GM12878 (cell line): ENCODE data around the gene GALNT9. TPM values are rescaled to one million over a fixed set of nuclear protein-coding genes. Genes with fewer than 3 reads are reported as not detected.
"Not testable (repeated sequence)": the region's sequence is repeated elsewhere in the genome, so short reads cannot be mapped to it uniquely, and the experiment has no call there.

ENCODE experiments used
- ATAC-seq: fragments of 200-7000 bp; cut with Tn5 transposase; 3 replicates; pipeline ENCODE4 v1.9.1; 2020; ENCODE audit warnings: mild to moderate bottlenecking, moderate library complexity
- BruUV-seq: library from RNA; stranded (reverse); fragments of 400-500 nt; replicated peaks from 2 replicates; lab custom pipeline; 2021; lab: Mats Ljungman, UMichigan
- CTCF ChIA-PET: fragments of 300-600 bp; sonication (Branson Sonifier 250); formaldehyde crosslinking; extraction: SDS; loops from one replicate; lab custom pipeline; 2021; ENCODE audit warnings: inconsistent platforms; lab: Yijun Ruan, JAX
- POLR2A ChIA-PET: fragments of 350-600 bp; formaldehyde crosslinking; extraction: SDS; loops from one replicate; lab custom pipeline; 2021; ENCODE audit warnings: inconsistent platforms; lab: Charles Lee
- RAD21 ChIA-PET: fragments of 300-600 bp; sonication (Branson Sonifier 250); formaldehyde crosslinking; loops from one replicate; lab custom pipeline; 2023; ENCODE audit warnings: antibody characterized with exemption; ENCODE audit not compliant: unreplicated experiment; lab: Charles Lee
- SMC1A ChIA-PET: fragments of 300-600 bp; sonication (Branson Sonifier 250); formaldehyde crosslinking; loops from one replicate; lab custom pipeline; 2023; ENCODE audit not compliant: unreplicated experiment, uncharacterized antibody; lab: Charles Lee
- DNase-seq: peaks from one replicate; pipeline ENCODE4 v3.0.0-alpha.2; 2011; ENCODE audit warnings: low read depth, low spot score
- FAIRE-seq: peaks from 3 replicates; lab custom pipeline; 2011; peaks lifted over from hg19 to GRCh38; lab: Jason Lieb, UNC
- H2AFZ ChIP-seq: 2 replicates; pipeline ENCODE4 v1.6.0; 2011; ENCODE audit warnings: low read depth, low read length, control low read depth; ENCODE audit not compliant: control insufficient read depth
- H3K27ac ChIP-seq: 2 replicates; pipeline ENCODE4 v1.5.1; 2011; ENCODE audit warnings: control low read depth; ENCODE audit not compliant: control insufficient read depth, insufficient read depth
- H3K27me3 ChIP-seq, 2 experiments: replicated peaks in 1 of 2; 2 replicates each; pipeline versions ENCODE4 v1.6.0 to v1.6.1; 2011; ENCODE audit warnings: low read length in 1 of 2; ENCODE audit not compliant: control insufficient read depth in 2 of 2, insufficient read depth in 2 of 2
- H3K36me3 ChIP-seq, 2 experiments: 2 replicates each; pipeline ENCODE4 v1.5.1; 2011; ENCODE audit warnings: low read length in 1 of 2; ENCODE audit not compliant: control insufficient read depth in 2 of 2, insufficient read depth in 2 of 2
- H3K4me1 ChIP-seq: 2 replicates; pipeline ENCODE4 v1.6.1; 2011; ENCODE audit warnings: mild to moderate bottlenecking, low read length, moderate library complexity, mixed read lengths; ENCODE audit not compliant: control insufficient read depth, insufficient read depth
- H3K4me2 ChIP-seq: 2 replicates; pipeline ENCODE4 v1.6.0; 2011; ENCODE audit warnings: control low read depth; ENCODE audit not compliant: control insufficient read depth, insufficient read depth
- H3K4me3 ChIP-seq: fragments of 200-600 bp; sonication (generic); 2 replicates; pipeline ENCODE4 v1.5.1; 2016
- H3K79me2 ChIP-seq: 2 replicates; pipeline ENCODE4 v1.6.0; 2011; ENCODE audit warnings: low read length; ENCODE audit not compliant: control insufficient read depth, insufficient read depth
- H3K9ac ChIP-seq: 2 replicates; pipeline ENCODE4 v1.8.0; 2011; ENCODE audit warnings: low read length, control low read depth, mixed read lengths; ENCODE audit not compliant: control insufficient read depth, insufficient read depth
- H3K9me3 ChIP-seq: replicated peaks from 3 replicates; pipeline ENCODE4 v1.5.1; 2011; ENCODE audit warnings: mild to moderate bottlenecking, low read length; ENCODE audit not compliant: control insufficient read depth, insufficient read depth
- H4K20me1 ChIP-seq: 2 replicates; pipeline ENCODE4 v1.6.0; 2011; ENCODE audit not compliant: control insufficient read depth, insufficient read depth
- CREB1 ChIP-seq: IDR thresholded peaks from 2 replicates; pipeline ENCODE4 v1.6.1; 2012; ENCODE audit warnings: low read depth, mild to moderate bottlenecking, inconsistent platforms
- DPF2 ChIP-seq: fragments of 450-650 bp; IDR thresholded peaks from 2 replicates; pipeline ENCODE4 v1.6.1; 2017; ENCODE audit warnings: mild to moderate bottlenecking
- HDAC6 ChIP-seq: fragments of 200-600 bp; sonication (generic); IDR thresholded peaks from one replicate; pipeline ENCODE4 v1.8.0; 2017; ENCODE audit warnings: antibody characterized with exemption; ENCODE audit not compliant: unreplicated experiment
- KAT2A ChIP-seq: conservative IDR thresholded peaks from 2 replicates; pipeline ENCODE4 v1.6.1; 2011; ENCODE audit warnings: low read depth, low read length; ENCODE audit not compliant: control insufficient read depth
- NFYA ChIP-seq: IDR thresholded peaks from 2 replicates; pipeline ENCODE4 v1.6.1; 2011; ENCODE audit warnings: low read depth, mild to moderate bottlenecking, low read length, improper control_type of control experiment, borderline replicate concordance
- RUNX3 ChIP-seq: IDR thresholded peaks from 2 replicates; pipeline ENCODE4 v1.6.1; 2012; ENCODE audit warnings: low read length, inconsistent platforms
- SIX5 ChIP-seq: IDR thresholded peaks from 2 replicates; pipeline ENCODE4 v1.6.1; 2011; ENCODE audit warnings: mild to moderate bottlenecking, low read depth, low read length, moderate library complexity; ENCODE audit not compliant: severe bottlenecking
- ZZZ3 ChIP-seq: IDR thresholded peaks from 2 replicates; pipeline ENCODE4 v1.6.1; 2011; ENCODE audit warnings: low read depth; ENCODE audit not compliant: control insufficient read depth, insufficient read length
- WGBS: methylation state at CpG from one replicate; pipeline ENCODE4 v1.1.6; 2016; ENCODE audit warnings: low lambda C conversion rate; ENCODE audit not compliant: insufficient replicate concordance, insufficient coverage; ENCODE audit errors: missing lambda C conversion rate; 5-methylcytosine and 5-hydroxymethylcytosine counted together
- in situ Hi-C: fragments of 300-500 bp; cut with MboI; formaldehyde crosslinking; loops from 9 replicates; pipeline ENCODE4 v1.14.3; 2018; ENCODE audit warnings: mixed read lengths
- intact Hi-C: fragments of 100-400 bp; cut with micrococcal nuclease; formaldehyde crosslinking; loops from one replicate; pipeline ENCODE4 v1.14.2; 2022; ENCODE audit not compliant: unreplicated experiment
- polyA plus RNA-seq, 11 experiments: library from polyadenylated mRNA; depleted of rRNA in 4 of 11; unstranded in 6 of 11; stranded (reverse) in 5 of 11; fragments of >200 nt; fragmentation: Nextera tagmentation in 4 of 11; fragmentation: Illumina TruSeq in 1 of 11; extraction: Ambion mirVana in 4 of 11; extraction: Trizol in 1 of 11; gene quantifications; 1 replicate in 1 of 11; 2 replicates in 10 of 11; pipeline versions ENCODE4 v1.2.1 to v1.2.3, GENCODE V29; 2011 to 2016; ENCODE audit warnings: inconsistent platforms in 2 of 11, missing spikeins in 2 of 11, low read depth in 1 of 11
- total RNA-seq, 4 experiments: library from RNA; depleted of rRNA in 3 of 4; stranded (reverse); fragments of >200 nt in 3 of 4; fragmentation: Illumina TruSeq in 1 of 4; extraction: Trizol in 1 of 4; gene quantifications; 2 replicates each; pipeline versions ENCODE4 v1.2.1 to v1.2.3, GENCODE V29; 2013 to 2021
- TF ChIP-seq, protein P1 (sequence below): IDR thresholded peaks from 2 replicates; pipeline ENCODE4 v1.6.1; 2011; ENCODE audit warnings: borderline replicate concordance, low read depth, mild to moderate bottlenecking, moderate library complexity, mixed read lengths, low read length; ENCODE audit not compliant: insufficient read depth; ENCODE audit errors: extremely low read length
- TF ChIP-seq, protein P2 (sequence below): fragments of 450-650 bp; formaldehyde crosslinking; IDR thresholded peaks from 2 replicates; pipeline ENCODE4 v1.5.0; 2022; ENCODE audit warnings: mild to moderate bottlenecking, missing genetic modification characterization

The GALNT9 gene
- total and polyA plus RNA-seq, 10 of the 15 experiments (the other 5 are each of a cell fraction or from before 2014, with no cell fraction given): 0.04 TPM; not detected in 9

DNA sequence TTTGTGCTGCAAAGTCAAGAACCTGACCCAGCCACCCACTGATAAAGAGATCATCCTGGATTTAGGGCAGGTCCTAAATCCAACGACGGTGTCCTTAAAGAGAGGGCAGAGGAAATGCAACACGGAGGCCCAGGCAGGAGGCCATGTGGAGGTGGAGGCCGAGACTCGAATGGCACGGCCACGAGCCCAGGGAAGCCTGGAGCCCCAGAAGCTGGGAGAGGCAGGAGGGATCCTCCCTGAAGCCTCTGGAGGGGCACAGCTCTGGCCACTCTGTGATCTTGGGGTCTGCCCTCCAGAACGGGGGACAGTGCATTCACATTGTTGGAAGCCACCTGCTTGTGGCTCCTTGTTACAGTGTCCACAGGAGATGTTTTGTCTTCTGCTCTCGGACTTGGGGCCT lies 63.0 kb downstream of the GALNT9 start (continued):
- TF ChIP-seq RUNX3: no peak
- TF ChIP-seq SIX5: no peak
- no peak for TF ChIP-seq CREB1
- TF ChIP-seq HDAC6: no peak
- TF ChIP-seq DPF2: no peak

DNA sequence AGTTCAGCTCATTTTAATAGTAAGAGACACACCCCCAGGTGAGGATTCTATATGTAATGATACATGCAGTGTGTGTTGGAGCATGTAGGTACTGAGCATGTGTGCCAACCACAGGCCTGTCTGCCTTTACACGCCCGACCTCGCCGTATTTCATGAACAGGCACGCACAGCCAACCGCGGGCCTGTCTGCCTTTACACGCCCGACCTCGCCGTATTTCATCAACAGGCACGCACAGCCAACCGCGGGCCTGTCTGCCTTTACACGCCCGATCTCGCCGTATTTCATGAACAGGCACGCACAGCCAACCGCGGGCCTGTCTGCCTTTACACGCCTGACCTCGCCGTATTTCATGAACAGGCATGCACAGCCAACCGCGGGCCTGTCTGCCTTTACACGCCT lies 63.6 kb downstream of the GALNT9 start:
- H3K27me3 ChIP-seq, RAD21 ChIA-PET, CTCF ChIA-PET, H3K79me2 ChIP-seq, H2AFZ ChIP-seq, SMC1A ChIA-PET, POLR2A ChIA-PET, H3K27ac ChIP-seq, BruUV-seq, H3K36me3 ChIP-seq, intact Hi-C loops, in situ Hi-C loops, FAIRE-seq, ATAC-seq, H3K4me2 ChIP-seq, H3K4me3 ChIP-seq, H3K4me1 ChIP-seq, H3K9ac ChIP-seq, H3K9me3 ChIP-seq, DNase-seq, H4K20me1 ChIP-seq: not testable (repeated sequence)
- 77% methylated on average over 27 of the region's 27 CpGs for WGBS

DNA sequence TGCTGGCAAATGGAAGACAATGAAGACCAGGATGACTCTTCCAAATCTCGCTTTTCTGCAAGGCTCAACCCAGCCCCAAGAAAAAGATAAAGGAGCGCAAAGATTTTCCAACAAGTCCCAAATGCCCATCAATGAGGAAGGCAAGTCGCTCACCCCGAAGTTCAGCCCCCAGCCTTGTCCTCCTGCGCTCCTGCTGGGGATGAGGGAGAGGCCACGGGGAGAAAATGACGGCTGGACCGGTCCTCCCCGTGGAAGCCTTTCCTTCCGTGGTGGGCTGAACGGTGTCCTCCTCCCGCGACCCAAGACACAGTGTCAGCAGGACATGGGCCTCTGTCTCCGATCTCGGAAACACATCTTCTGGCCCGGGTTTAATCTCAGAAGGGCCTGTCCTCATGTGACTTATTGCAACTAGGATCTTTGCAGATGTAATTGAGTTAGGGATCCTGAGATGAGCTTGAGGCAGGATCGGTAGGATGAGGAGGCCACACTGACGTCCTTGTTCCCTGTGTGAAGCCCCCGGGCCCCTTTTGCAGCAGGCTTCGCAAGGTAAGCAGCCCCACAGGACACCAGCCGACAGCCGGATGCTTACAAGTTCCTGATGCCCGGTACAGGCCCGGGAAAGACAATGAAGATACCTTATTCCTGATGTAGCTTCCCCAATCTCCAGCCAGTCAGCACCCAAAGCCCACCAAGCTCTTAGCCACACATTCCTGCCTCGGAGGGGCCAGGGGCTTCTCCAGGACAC lies 64.2 kb downstream of the GALNT9 start:
- ATAC-seq (no peak), FAIRE-seq (no peak), DNase-seq (no peak)
- H3K79me2 ChIP-seq: no peaks in the 10 kb centered on the region
- intact Hi-C loops: no loop called here
- no peak overlapping the region for H2AFZ ChIP-seq
- CTCF ChIA-PET: no interaction called here
- no peak overlapping the region for H3K4me2 ChIP-seq
- H3K9me3 ChIP-seq: no peaks in the 10 kb centered on the region; the same call in 2 of the 3 replicates
- TF ChIP-seq ZZZ3 (no peak), NFYA (no peak), SIX5 (no peak), HDAC6 (no peak), KAT2A (no peak)
- TF ChIP-seq, protein P1, sequence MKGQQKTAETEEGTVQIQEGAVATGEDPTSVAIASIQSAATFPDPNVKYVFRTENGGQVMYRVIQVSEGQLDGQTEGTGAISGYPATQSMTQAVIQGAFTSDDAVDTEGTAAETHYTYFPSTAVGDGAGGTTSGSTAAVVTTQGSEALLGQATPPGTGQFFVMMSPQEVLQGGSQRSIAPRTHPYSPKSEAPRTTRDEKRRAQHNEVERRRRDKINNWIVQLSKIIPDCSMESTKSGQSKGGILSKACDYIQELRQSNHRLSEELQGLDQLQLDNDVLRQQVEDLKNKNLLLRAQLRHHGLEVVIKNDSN: no peak
- TF ChIP-seq, protein P2, sequence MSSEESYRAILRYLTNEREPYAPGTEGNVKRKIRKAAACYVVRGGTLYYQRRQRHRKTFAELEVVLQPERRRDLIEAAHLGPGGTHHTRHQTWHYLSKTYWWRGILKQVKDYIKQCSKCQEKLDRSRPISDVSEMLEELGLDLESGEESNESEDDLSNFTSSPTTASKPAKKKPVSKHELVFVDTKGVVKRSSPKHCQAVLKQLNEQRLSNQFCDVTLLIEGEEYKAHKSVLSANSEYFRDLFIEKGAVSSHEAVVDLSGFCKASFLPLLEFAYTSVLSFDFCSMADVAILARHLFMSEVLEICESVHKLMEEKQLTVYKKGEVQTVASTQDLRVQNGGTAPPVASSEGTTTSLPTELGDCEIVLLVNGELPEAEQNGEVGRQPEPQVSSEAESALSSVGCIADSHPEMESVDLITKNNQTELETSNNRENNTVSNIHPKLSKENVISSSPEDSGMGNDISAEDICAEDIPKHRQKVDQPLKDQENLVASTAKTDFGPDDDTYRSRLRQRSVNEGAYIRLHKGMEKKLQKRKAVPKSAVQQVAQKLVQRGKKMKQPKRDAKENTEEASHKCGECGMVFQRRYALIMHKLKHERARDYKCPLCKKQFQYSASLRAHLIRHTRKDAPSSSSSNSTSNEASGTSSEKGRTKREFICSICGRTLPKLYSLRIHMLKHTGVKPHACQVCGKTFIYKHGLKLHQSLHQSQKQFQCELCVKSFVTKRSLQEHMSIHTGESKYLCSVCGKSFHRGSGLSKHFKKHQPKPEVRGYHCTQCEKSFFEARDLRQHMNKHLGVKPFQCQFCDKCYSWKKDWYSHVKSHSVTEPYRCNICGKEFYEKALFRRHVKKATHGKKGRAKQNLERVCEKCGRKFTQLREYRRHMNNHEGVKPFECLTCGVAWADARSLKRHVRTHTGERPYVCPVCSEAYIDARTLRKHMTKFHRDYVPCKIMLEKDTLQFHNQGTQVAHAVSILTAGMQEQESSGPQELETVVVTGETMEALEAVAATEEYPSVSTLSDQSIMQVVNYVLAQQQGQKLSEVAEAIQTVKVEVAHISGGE (CRISPR knock-in tag): no peak
- POLR2A ChIA-PET: no interaction called here
- no peaks in the 10 kb centered on the region; a peak in 1 of 4 replicates for H3K27me3 ChIP-seq
- no peaks in the 10 kb centered on the region for H3K36me3 ChIP-seq
- no peak overlapping the region for H3K9ac ChIP-seq
- 61% methylated on average over 25 of the region's 25 CpGs for WGBS
- RAD21 ChIA-PET: no interaction called here
- no peaks in the 10 kb centered on the region for H4K20me1 ChIP-seq
- H3K4me1 ChIP-seq: no peaks in the 10 kb centered on the region
- SMC1A ChIA-PET: no interaction called here
- H3K27ac ChIP-seq: no peak overlapping the region
- no TSS peak for BruUV-seq
- in situ Hi-C loops: no loop called here
- no peak overlapping the region for H3K4me3 ChIP-seq
